Forelimb muscle (tissue), 1 donor: Measurements from ENCODE around the gene INO80C. TPM values are rescaled to one million over a fixed set of nuclear protein-coding genes. Genes with fewer than 3 reads are reported as not detected.

Experiments
- DNase-seq: peaks from one replicate; pipeline ENCODE4 v3.0.0-alpha.2; 2013; ENCODE audit warnings: low read depth
- polyA plus RNA-seq: library from polyadenylated mRNA; unstranded; fragments of 120-200 nt; gene quantifications from one replicate; pipeline ENCODE4 v1.2.1, GENCODE V29; 2013; ENCODE audit not compliant: insufficient read length

The INO80C gene
- polyA plus RNA-seq, 1 donor = 27.5 TPM

- no peak for DNase-seq
These were observed 66.9 kb downstream of the INO80C start for GRCh38 chr18:35430721-35431373.

DNA sequence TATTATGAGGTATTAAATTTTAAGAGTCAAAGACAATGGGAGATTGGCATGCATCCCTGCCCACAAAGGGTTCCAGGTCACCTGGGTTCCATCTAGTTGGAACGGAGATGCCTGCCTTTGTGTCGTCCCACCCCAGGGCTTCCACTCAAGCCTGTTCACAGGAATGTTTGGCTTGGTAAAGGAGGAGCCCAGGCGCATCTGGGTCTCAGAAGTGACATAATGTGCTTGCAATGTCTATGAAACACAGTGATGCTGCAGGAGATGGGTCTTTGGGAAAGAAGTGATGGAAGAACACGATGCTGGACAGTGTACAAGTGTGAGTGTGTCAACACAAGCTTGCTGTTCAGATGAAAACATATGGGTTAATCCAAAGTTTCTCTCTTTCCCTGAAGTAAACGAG, 71.0 kb downstream of the INO80C start:
- DNase-seq = no peak

GRCh38 chr18:35424356-35424755, 73.4 kb downstream of the INO80C start:
- DNase-seq = no peak

GRCh38 chr18:35422237-35422636, 75.5 kb downstream of the INO80C start:
- no peak for DNase-seq

GRCh38 chr18:35418610-35419009, 79.2 kb downstream of the INO80C start:
- DNase-seq = no peak

Other genes starting within 250 kb of the INO80C start
- gene ZSCAN30, start 207.7 kb downstream of the INO80C start, polyA plus RNA-seq = 31.9 TPM
- gene ZNF24, start 153.5 kb downstream of the INO80C start, polyA plus RNA-seq = 32.7 TPM
- 0.96 TPM for gene ZNF396, start 120.6 kb downstream of the INO80C start, polyA plus RNA-seq
- gene GALNT1, start 83.8 kb upstream of the INO80C start, polyA plus RNA-seq = 86.0 TPM